Neural cell (in vitro differentiated cells): Measurements from ENCODE around the gene CACNA2D2. TPM values are rescaled to one million over a fixed set of nuclear protein-coding genes. Genes with fewer than 3 reads are reported as not detected.

ENCODE experiments used
- H2AFZ ChIP-seq: fragments of 200-600, 300-800 bp; sonication (generic), shearing (Covaris generic); 2 replicates; pipeline ENCODE4 v1.6.0; 2014; ENCODE audit warnings: low read depth, mild to moderate bottlenecking, antibody characterized with exemption, low read length, moderate library complexity
- H3F3A ChIP-seq: fragments of 200-600 bp; shearing (Covaris generic); 2 replicates; pipeline ENCODE4 v1.6.1; 2016; ENCODE audit warnings: mild to moderate bottlenecking, moderate library complexity, mixed read lengths, antibody characterized with exemption, low read length; ENCODE audit not compliant: insufficient read depth, poor library complexity, severe bottlenecking
- H3K27ac ChIP-seq: fragments of 200-600, 300-800 bp; sonication (generic), shearing (Covaris generic); 2 replicates; pipeline ENCODE4 v1.5.1; 2014; ENCODE audit warnings: mild to moderate bottlenecking, low read length, moderate library complexity
- H3K27me3 ChIP-seq: fragments of 300-800, 200-600 bp; sonication (generic), shearing (Covaris generic); 2 replicates; pipeline ENCODE4 v1.6.0; 2014; ENCODE audit warnings: mild to moderate bottlenecking, low read depth, low read length, moderate library complexity; ENCODE audit not compliant: insufficient read depth
- H3K36me3 ChIP-seq: fragments of 300-800, 200-600 bp; sonication (generic), shearing (Covaris generic); 2 replicates; pipeline ENCODE4 v1.5.1; 2014; ENCODE audit warnings: mild to moderate bottlenecking, antibody characterized with exemption, low read length, moderate library complexity; ENCODE audit not compliant: insufficient read depth
- H3K4me2 ChIP-seq: fragments of 300-800, 200-600 bp; sonication (generic), shearing (Covaris generic); 2 replicates; pipeline ENCODE4 v1.6.0; 2014; ENCODE audit warnings: mild to moderate bottlenecking, low read length
- H3K4me3 ChIP-seq: fragments of 300-800, 200-600 bp; sonication (generic), shearing (Covaris generic); 2 replicates; pipeline ENCODE4 v1.5.1; 2014; ENCODE audit warnings: mild to moderate bottlenecking, low read length, moderate library complexity
- H3K79me2 ChIP-seq: fragments of 200-600 bp; shearing (Covaris generic); replicated peaks from 2 replicates; pipeline ENCODE4 v1.6.0; 2014; ENCODE audit warnings: mild to moderate bottlenecking, low read length, moderate library complexity; ENCODE audit not compliant: insufficient read depth
- H3K9ac ChIP-seq: fragments of 300-800, 200-600 bp; sonication (generic), shearing (Covaris generic); 2 replicates; pipeline ENCODE4 v1.6.1; 2016; ENCODE audit warnings: mild to moderate bottlenecking, low read length, mixed read lengths
- H3K9me2 ChIP-seq: fragments of 200-600 bp; shearing (Covaris generic); 2 replicates; pipeline ENCODE4 v1.6.1; 2016; ENCODE audit warnings: mild to moderate bottlenecking, low read length, mixed read lengths; ENCODE audit not compliant: insufficient read depth
- H3K9me3 ChIP-seq: fragments of 200-600, 300-800 bp; sonication (generic), shearing (Covaris generic); 2 replicates; pipeline ENCODE4 v1.6.1; 2016; ENCODE audit warnings: mild to moderate bottlenecking, mixed run types, low read length, moderate library complexity, mixed read lengths
- H4K20me1 ChIP-seq: fragments of 200-600 bp; shearing (Covaris generic); 2 replicates; pipeline ENCODE4 v1.6.1; 2016; ENCODE audit warnings: mild to moderate bottlenecking, mixed run types; ENCODE audit not compliant: insufficient read depth
- EP300 ChIP-seq: fragments of 450-650 bp; conservative IDR thresholded peaks from 2 replicates; pipeline ENCODE4 v1.6.1; 2014; ENCODE audit warnings: antibody characterized with exemption, mild to moderate bottlenecking, moderate library complexity; ENCODE audit not compliant: poor library complexity, severe bottlenecking
- EZH2 ChIP-seq: fragments of 200-600, 300-800 bp; shearing (Covaris generic), sonication (generic); IDR thresholded peaks from 2 replicates; pipeline ENCODE4 v1.6.1; 2014; ENCODE audit warnings: antibody characterized with exemption, low read length, borderline replicate concordance, mild to moderate bottlenecking; ENCODE audit not compliant: insufficient read depth, poor library complexity, severe bottlenecking
- MXI1 ChIP-seq: fragments of 450-650 bp; conservative IDR thresholded peaks from 2 replicates; pipeline ENCODE4 v1.6.1; 2014; ENCODE audit warnings: antibody characterized with exemption, mild to moderate bottlenecking; ENCODE audit not compliant: poor library complexity, severe bottlenecking
- POLR2AphosphoS5 ChIP-seq: IDR thresholded peaks from 2 replicates; pipeline ENCODE4 v1.6.1; 2012
- RAD21 ChIP-seq: fragments of 450-650 bp; conservative IDR thresholded peaks from 2 replicates; pipeline ENCODE4 v1.6.1; 2014; ENCODE audit warnings: antibody characterized with exemption, mild to moderate bottlenecking, moderate library complexity
- SMC3 ChIP-seq: fragments of 450-650 bp; conservative IDR thresholded peaks from 2 replicates; pipeline ENCODE4 v1.6.1; 2014; ENCODE audit warnings: antibody characterized with exemption, mild to moderate bottlenecking, moderate library complexity; ENCODE audit not compliant: poor library complexity
- TAF1 ChIP-seq: IDR thresholded peaks from 2 replicates; pipeline ENCODE4 v1.6.1; 2012; ENCODE audit warnings: low read depth
- polyA plus RNA-seq: library from polyadenylated mRNA; depleted of rRNA; stranded (reverse); fragments of >200 nt; gene quantifications from 2 replicates; pipeline ENCODE4 v1.2.3, GENCODE V29; 2014
- TF ChIP-seq, protein P1 (sequence below): IDR thresholded peaks from 2 replicates; pipeline ENCODE4 v1.6.1; 2012; ENCODE audit warnings: borderline replicate concordance
- TF ChIP-seq, protein P2 (sequence below): fragments of 450-650 bp; IDR thresholded peaks from 2 replicates; pipeline ENCODE4 v1.5.1; 2014; ENCODE audit warnings: antibody characterized with exemption, mild to moderate bottlenecking, moderate library complexity; ENCODE audit not compliant: poor library complexity, severe bottlenecking

The CACNA2D2 gene
- polyA plus RNA-seq, 1 donor from 2014 or later, result 7.8 TPM

DNA sequence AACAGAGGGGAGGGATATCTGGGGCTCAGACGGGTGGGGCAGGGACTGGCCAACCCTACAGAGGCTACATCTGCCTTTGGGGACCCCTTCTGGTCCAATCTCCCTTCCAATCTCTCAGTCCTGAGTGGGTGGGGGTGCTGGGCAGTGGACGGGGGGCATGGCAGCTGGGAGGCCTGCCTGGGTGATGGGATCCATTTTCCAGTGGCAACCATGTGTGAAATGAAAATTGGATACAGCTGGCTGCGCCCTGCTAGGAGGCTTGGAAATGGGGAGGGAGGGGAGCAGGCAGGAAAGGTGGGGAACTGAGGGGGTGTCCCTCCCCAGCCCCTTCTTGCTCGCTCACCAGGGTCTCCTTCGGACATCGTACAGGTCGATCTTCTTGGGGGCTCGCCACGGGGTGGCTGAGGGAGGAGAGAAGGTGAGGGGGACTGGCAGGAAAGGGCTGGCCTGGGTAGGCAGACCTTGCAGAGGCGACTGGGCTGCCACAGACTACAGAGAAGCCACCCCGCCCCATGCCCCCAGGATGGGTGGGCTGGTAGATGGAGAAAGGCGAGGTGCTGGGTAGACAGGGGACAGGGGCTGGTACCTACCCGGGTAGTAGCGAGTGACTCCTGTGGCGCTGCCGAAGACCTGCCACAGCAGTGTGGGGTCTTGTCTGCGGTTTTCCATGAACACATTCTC is 122.9 kb downstream of the CACNA2D2 start:
- Histone ChIP-seq H3K9me3 (no peaks in the 10 kb centered on the region), H2AFZ (no peak overlapping the region), H3K4me2 (no peak overlapping the region), H3K36me3 (no peaks in the 10 kb centered on the region), H3K27me3 (no peaks in the 10 kb centered on the region), H3K27ac (no peak overlapping the region), H3F3A (no peaks in the 10 kb centered on the region), H3K9ac (no peak overlapping the region), H3K9me2 (no peaks in the 10 kb centered on the region), H4K20me1 (no peaks in the 10 kb centered on the region), H3K4me3 (no peak overlapping the region), H3K79me2 (no peaks in the 10 kb centered on the region)
- TF ChIP-seq POLR2AphosphoS5, result no peak
- no peak for TF ChIP-seq RAD21
- no peak for TF ChIP-seq EZH2
- no peak for TF ChIP-seq SMC3
- TF ChIP-seq, protein P1, sequence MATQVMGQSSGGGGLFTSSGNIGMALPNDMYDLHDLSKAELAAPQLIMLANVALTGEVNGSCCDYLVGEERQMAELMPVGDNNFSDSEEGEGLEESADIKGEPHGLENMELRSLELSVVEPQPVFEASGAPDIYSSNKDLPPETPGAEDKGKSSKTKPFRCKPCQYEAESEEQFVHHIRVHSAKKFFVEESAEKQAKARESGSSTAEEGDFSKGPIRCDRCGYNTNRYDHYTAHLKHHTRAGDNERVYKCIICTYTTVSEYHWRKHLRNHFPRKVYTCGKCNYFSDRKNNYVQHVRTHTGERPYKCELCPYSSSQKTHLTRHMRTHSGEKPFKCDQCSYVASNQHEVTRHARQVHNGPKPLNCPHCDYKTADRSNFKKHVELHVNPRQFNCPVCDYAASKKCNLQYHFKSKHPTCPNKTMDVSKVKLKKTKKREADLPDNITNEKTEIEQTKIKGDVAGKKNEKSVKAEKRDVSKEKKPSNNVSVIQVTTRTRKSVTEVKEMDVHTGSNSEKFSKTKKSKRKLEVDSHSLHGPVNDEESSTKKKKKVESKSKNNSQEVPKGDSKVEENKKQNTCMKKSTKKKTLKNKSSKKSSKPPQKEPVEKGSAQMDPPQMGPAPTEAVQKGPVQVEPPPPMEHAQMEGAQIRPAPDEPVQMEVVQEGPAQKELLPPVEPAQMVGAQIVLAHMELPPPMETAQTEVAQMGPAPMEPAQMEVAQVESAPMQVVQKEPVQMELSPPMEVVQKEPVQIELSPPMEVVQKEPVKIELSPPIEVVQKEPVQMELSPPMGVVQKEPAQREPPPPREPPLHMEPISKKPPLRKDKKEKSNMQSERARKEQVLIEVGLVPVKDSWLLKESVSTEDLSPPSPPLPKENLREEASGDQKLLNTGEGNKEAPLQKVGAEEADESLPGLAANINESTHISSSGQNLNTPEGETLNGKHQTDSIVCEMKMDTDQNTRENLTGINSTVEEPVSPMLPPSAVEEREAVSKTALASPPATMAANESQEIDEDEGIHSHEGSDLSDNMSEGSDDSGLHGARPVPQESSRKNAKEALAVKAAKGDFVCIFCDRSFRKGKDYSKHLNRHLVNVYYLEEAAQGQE, result no peak
- TF ChIP-seq, protein P2, sequence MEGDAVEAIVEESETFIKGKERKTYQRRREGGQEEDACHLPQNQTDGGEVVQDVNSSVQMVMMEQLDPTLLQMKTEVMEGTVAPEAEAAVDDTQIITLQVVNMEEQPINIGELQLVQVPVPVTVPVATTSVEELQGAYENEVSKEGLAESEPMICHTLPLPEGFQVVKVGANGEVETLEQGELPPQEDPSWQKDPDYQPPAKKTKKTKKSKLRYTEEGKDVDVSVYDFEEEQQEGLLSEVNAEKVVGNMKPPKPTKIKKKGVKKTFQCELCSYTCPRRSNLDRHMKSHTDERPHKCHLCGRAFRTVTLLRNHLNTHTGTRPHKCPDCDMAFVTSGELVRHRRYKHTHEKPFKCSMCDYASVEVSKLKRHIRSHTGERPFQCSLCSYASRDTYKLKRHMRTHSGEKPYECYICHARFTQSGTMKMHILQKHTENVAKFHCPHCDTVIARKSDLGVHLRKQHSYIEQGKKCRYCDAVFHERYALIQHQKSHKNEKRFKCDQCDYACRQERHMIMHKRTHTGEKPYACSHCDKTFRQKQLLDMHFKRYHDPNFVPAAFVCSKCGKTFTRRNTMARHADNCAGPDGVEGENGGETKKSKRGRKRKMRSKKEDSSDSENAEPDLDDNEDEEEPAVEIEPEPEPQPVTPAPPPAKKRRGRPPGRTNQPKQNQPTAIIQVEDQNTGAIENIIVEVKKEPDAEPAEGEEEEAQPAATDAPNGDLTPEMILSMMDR, result no peak
- TF ChIP-seq EP300, result no peak
- no peak for TF ChIP-seq MXI1
- no peak for TF ChIP-seq TAF1

DNA sequence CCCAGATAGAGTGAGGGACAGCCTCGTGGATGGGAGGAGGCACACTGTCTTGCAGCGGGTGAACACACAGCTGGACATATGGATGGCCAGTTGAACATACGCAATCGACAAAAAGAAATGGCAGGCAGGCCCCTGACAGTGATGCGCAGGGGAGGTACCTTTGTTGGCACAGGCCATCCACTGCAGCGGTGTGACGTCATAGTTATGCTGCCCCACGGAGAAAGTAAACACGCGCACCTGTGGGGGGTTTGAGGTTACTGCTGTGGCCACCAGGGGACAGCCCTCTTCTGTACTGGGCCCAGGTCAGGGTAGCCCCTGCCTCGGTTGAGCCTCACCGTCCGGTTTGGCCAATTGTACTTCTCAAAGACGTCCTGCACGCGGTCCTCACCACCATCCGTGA is 124.7 kb downstream of the CACNA2D2 start:
- Histone ChIP-seq H3K27ac (no peak overlapping the region), H4K20me1 (no peaks in the 10 kb centered on the region), H3K9me2 (no peaks in the 10 kb centered on the region), H3K27me3 (no peaks in the 10 kb centered on the region), H3K4me2 (no peak overlapping the region), H3K4me3 (no peak overlapping the region), H2AFZ (no peak overlapping the region), H3F3A (no peaks in the 10 kb centered on the region), H3K9me3 (no peaks in the 10 kb centered on the region), H3K36me3 (no peaks in the 10 kb centered on the region), H3K9ac (no peak overlapping the region), H3K79me2 (no peaks in the 10 kb centered on the region)
- no peak for TF ChIP-seq POLR2AphosphoS5
- no peak for TF ChIP-seq RAD21
- TF ChIP-seq MXI1, result no peak
- TF ChIP-seq, protein P1, result no peak
